ENCODE results near the gene MAP3K8.
"Not testable (repeated sequence)": the region's sequence is repeated elsewhere in the genome, so short reads cannot be mapped to it uniquely, and the experiment has no call there.

Gene MAP3K8

GRCh38 chr10:30422151-30422695 is 11.8 kb upstream of the MAP3K8 start:
- WGBS (ENCODE audit: insufficient coverage, insufficient read length), result no CpG with 5 or more reads among the region's 7 CpGs
- no peak for DNase-seq (ENCODE audit: low read depth, low spot score)
- Histone ChIP-seq H3K27ac (ENCODE audit: low read length) (no peak overlapping the region), H3K4me3 (ENCODE audit: low read length) (no peak overlapping the region), H3K9me3 (ENCODE audit: control insufficient read depth, insufficient read depth, low read length) (no peaks in the 10 kb centered on the region), H3K27me3 (ENCODE audit: control insufficient read depth, insufficient read depth, low read length) (no peaks in the 10 kb centered on the region), H3K4me1 (ENCODE audit: control insufficient read depth, insufficient read depth, low read length) (no peaks in the 10 kb centered on the region), H3K36me3 (ENCODE audit: control insufficient read depth, insufficient read depth, low read length) (no peaks in the 10 kb centered on the region)

GRCh38 chr10:30422981-30423654 is 10.9 kb upstream of the MAP3K8 start:
- no peaks in the 10 kb centered on the region for H3K9me3 ChIP-seq (ENCODE audit: control insufficient read depth, insufficient read depth, low read length)
- no peaks in the 10 kb centered on the region for H3K27me3 ChIP-seq (ENCODE audit: control insufficient read depth, insufficient read depth, low read length)
- no peak for DNase-seq (ENCODE audit: low read depth, low spot score)
- no peak overlapping the region for H3K27ac ChIP-seq (ENCODE audit: low read length)
- WGBS (ENCODE audit: insufficient coverage, insufficient read length), result no CpG with 5 or more reads among the region's 8 CpGs
- H3K36me3 ChIP-seq (ENCODE audit: control insufficient read depth, insufficient read depth, low read length), result no peaks in the 10 kb centered on the region
- H3K4me3 ChIP-seq (ENCODE audit: low read length), result no peak overlapping the region
- no peaks in the 10 kb centered on the region for H3K4me1 ChIP-seq (ENCODE audit: control insufficient read depth, insufficient read depth, low read length)

GRCh38 chr10:30423655-30424275 is 10.2 kb upstream of the MAP3K8 start:
- H3K9me3 ChIP-seq (ENCODE audit: control insufficient read depth, insufficient read depth, low read length); H3K27ac ChIP-seq (ENCODE audit: low read length); H3K27me3 ChIP-seq (ENCODE audit: control insufficient read depth, insufficient read depth, low read length); H3K4me3 ChIP-seq (ENCODE audit: low read length); H3K4me1 ChIP-seq (ENCODE audit: control insufficient read depth, insufficient read depth, low read length); H3K36me3 ChIP-seq (ENCODE audit: control insufficient read depth, insufficient read depth, low read length); DNase-seq (ENCODE audit: low read depth, low spot score): not testable (repeated sequence)
- WGBS (ENCODE audit: insufficient coverage, insufficient read length), result no CpG with 5 or more reads among the region's 6 CpGs

GRCh38 chr10:30425336-30426075 is 8.5 kb upstream of the MAP3K8 start:
- no CpG with 5 or more reads among the region's 4 CpGs for WGBS (ENCODE audit: insufficient coverage, insufficient read length)
- no peaks in the 10 kb centered on the region for H3K4me1 ChIP-seq (ENCODE audit: control insufficient read depth, insufficient read depth, low read length)
- H3K4me3 ChIP-seq (ENCODE audit: low read length), result no peak overlapping the region
- no peak overlapping the region for H3K27ac ChIP-seq (ENCODE audit: low read length)
- no peak for DNase-seq (ENCODE audit: low read depth, low spot score)
- H3K9me3 ChIP-seq (ENCODE audit: control insufficient read depth, insufficient read depth, low read length), result no peaks in the 10 kb centered on the region
- no peaks in the 10 kb centered on the region for H3K27me3 ChIP-seq (ENCODE audit: control insufficient read depth, insufficient read depth, low read length)
- no peaks in the 10 kb centered on the region for H3K36me3 ChIP-seq (ENCODE audit: control insufficient read depth, insufficient read depth, low read length)

GRCh38 chr10:30430544-30431298 is 3.3 kb upstream of the MAP3K8 start:
- Histone ChIP-seq H3K4me1 (ENCODE audit: control insufficient read depth, insufficient read depth, low read length) (0 out of 2 replicates have a peak, but pooled peaks cover 2% of the 10 kb centered on the region), H3K27me3 (ENCODE audit: control insufficient read depth, insufficient read depth, low read length) (peaks cover 5% of the 10 kb centered on the region), H3K9me3 (ENCODE audit: control insufficient read depth, insufficient read depth, low read length) (no peaks in the 10 kb centered on the region), H3K36me3 (ENCODE audit: control insufficient read depth, insufficient read depth, low read length) (no peaks in the 10 kb centered on the region), H3K4me3 (ENCODE audit: low read length) (no peak overlapping the region), H3K27ac (ENCODE audit: low read length) (no peak overlapping the region)
- no CpG with 5 or more reads among the region's 12 CpGs for WGBS (ENCODE audit: insufficient coverage, insufficient read length)
- DNase-seq (ENCODE audit: low read depth, low spot score), result no peak

DNA sequence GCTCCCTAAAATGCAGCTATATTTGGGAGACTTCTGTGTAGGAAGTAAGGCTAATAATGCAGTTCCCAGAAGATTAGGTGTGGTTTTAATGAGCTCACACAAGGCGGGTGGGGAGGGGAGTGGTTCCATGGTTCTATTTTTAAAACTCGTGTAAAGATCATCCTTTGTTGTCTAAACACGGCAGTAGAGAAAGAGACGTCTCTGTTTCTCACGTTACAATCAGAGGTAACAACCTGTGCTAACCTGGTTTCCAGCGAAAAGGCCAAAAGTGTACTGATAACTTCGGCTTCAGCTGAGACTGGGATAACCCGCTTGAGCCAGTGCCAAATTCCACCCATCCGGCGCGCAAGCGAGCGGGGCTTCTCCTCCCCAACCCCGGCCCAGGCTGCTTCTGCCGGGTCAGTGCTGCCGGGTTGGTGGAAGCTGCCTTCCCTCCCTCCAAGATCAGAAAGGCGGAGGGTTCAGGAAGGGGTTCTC is 2.5 kb upstream of the MAP3K8 start:
- Histone ChIP-seq H3K9me3 (ENCODE audit: control insufficient read depth, insufficient read depth, low read length) (no peaks in the 10 kb centered on the region), H3K36me3 (ENCODE audit: control insufficient read depth, insufficient read depth, low read length) (no peaks in the 10 kb centered on the region), H3K27ac (ENCODE audit: low read length) (no peak overlapping the region), H3K27me3 (ENCODE audit: control insufficient read depth, insufficient read depth, low read length) (peaks cover 5% of the 10 kb centered on the region), H3K4me1 (ENCODE audit: control insufficient read depth, insufficient read depth, low read length) (peaks cover 5% of the 10 kb centered on the region), H3K4me3 (ENCODE audit: low read length) (no peak overlapping the region)
- no CpG with 5 or more reads among the region's 17 CpGs for WGBS (ENCODE audit: insufficient coverage, insufficient read length)
- DNase-seq (ENCODE audit: low read depth, low spot score), result no peak

DNA sequence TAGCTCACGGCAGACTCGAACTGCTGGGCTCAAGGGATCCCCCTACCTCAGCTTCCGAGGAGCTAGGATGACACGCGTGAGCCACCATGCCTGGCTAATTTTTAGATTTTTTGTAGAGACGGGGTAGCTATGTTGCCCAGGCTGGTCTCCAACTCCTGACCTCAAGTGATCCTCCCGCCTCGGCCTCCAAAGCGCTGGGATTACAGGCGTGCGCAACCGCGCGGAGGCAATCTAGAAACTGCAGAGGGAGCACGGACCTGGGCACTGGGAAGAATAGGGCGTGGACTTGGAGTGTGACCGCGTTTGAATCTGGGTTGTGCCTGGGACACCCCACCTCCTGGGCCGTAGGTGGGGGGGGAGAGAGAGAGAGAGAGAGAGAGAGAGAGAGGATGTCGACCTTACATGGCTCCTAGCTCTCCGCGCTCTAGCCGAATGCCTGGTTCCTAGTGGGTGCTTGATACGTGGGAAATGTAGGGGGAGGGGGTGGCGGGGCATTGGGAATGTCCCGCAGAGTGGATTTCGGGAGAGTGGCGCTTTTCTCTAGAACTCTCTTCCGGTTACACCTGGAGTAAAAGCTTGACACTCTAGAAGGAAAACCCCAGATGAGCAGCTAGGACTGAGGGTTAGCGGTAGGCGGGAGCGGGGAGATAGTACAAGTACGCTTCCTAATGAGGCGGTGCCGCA is 1.2 kb upstream of the MAP3K8 start:
- DNase-seq (ENCODE audit: low read depth, low spot score), result no peak
- no CpG with 5 or more reads among the region's 35 CpGs for WGBS (ENCODE audit: insufficient coverage, insufficient read length)

DNA sequence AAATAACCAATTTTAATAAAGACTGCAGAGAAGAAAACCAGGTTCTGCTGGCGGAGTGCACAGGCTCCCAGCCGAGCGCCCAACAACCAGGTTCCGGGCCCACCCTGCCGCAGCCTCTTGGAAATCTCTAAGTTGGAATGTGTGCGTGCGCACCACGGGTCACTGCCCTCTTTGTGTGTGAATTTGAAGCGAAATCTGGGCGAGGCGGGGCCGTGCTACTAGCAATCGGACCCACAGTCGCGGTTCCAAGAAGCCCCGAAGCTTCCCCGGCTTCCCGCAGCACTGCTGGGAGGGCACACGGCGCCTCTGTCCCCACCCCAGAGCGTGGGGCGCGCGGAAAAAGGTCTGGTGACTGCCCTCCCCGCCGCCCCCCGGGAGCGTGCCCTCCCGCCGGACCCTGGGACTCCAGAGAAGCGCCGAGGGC is 666 bp upstream of the MAP3K8 start:
- WGBS (ENCODE audit: insufficient coverage, insufficient read length), result no CpG with 5 or more reads among the region's 32 CpGs
- peaks cover 5% of the 10 kb centered on the region for H3K4me1 ChIP-seq (ENCODE audit: control insufficient read depth, insufficient read depth, low read length)
- peaks cover 5% of the 10 kb centered on the region for H3K27me3 ChIP-seq (ENCODE audit: control insufficient read depth, insufficient read depth, low read length)
- H3K9me3 ChIP-seq (ENCODE audit: control insufficient read depth, insufficient read depth, low read length), result no peaks in the 10 kb centered on the region
- peak overlapping the region; percentile 53; the same call in 1 of the 2 replicates for H3K4me3 ChIP-seq (ENCODE audit: low read length)
- H3K36me3 ChIP-seq (ENCODE audit: control insufficient read depth, insufficient read depth, low read length), result no peaks in the 10 kb centered on the region
- H3K27ac ChIP-seq (ENCODE audit: low read length), result no peak overlapping the region
- no peak for DNase-seq (ENCODE audit: low read depth, low spot score)

More for the DNA sequence above, 1.2 kb upstream of the MAP3K8 start:
- H3K4me3 ChIP-seq (ENCODE audit: low read length), result peak overlapping the region; percentile 53; the same call in 1 of the 2 replicates
- peaks cover 5% of the 10 kb centered on the region for H3K4me1 ChIP-seq (ENCODE audit: control insufficient read depth, insufficient read depth, low read length)
- no peaks in the 10 kb centered on the region for H3K36me3 ChIP-seq (ENCODE audit: control insufficient read depth, insufficient read depth, low read length)
- no peaks in the 10 kb centered on the region for H3K9me3 ChIP-seq (ENCODE audit: control insufficient read depth, insufficient read depth, low read length)
- peaks cover 5% of the 10 kb centered on the region for H3K27me3 ChIP-seq (ENCODE audit: control insufficient read depth, insufficient read depth, low read length)
- no peak overlapping the region for H3K27ac ChIP-seq (ENCODE audit: low read length)

DNA sequence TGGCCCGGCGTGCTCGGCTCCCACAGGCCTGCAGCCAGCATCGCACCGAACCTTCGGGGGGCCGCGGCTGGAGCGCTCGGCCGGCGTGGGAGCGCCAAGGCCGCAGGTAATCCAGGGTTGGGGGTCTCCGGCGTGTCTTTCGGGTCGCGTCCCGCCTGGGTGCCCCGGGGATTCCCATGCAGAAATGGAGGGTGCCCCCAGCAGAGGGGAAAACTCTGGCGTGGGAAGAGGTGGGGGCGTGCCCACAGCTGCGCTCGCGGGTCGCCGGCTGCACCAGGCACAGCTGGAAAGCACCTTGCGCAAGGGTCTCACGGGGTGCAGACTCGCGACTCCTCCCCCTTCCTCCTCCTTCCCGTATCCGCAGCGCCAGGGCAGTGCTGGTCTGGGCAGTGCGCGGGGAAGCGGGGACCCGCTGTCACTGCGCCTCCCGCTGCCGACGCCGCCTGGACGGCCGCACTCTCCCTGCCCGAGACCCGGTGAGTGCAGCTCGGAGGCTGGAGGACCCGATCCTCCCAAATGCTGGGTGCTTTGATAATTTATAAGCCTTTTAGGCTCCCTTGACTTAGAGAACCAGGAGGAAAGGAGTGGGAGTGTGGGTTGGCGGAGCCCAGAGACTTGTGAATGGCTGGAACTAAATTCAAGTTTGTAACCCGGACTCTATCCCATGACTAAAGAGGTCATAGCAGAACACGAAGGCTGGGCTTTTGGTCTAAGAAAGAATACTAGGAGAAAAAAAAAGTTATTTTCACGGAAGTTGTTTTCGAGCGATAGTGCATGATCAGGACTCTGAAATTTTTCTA is 489 bp downstream of the MAP3K8 start:
- no peak overlapping the region for H3K27ac ChIP-seq (ENCODE audit: low read length)
- H3K36me3 ChIP-seq (ENCODE audit: control insufficient read depth, insufficient read depth, low read length), result no peaks in the 10 kb centered on the region
- no peaks in the 10 kb centered on the region for H3K9me3 ChIP-seq (ENCODE audit: control insufficient read depth, insufficient read depth, low read length)
- peaks cover 5% of the 10 kb centered on the region for H3K27me3 ChIP-seq (ENCODE audit: control insufficient read depth, insufficient read depth, low read length)
- DNase-seq (ENCODE audit: low read depth, low spot score), result no peak
- WGBS (ENCODE audit: insufficient coverage, insufficient read length), result no CpG with 5 or more reads among the region's 56 CpGs
- peak overlapping the region; percentile 53; the same call in 1 of the 2 replicates for H3K4me3 ChIP-seq (ENCODE audit: low read length)
- H3K4me1 ChIP-seq (ENCODE audit: control insufficient read depth, insufficient read depth, low read length), result peaks cover 5% of the 10 kb centered on the region

Data from iPS DF 6.9 (cell line).